HepG2 (cell line): ENCODE measurements around the gene IQCN. TPM values are rescaled to one million over a fixed set of nuclear protein-coding genes. Genes with fewer than 3 reads are reported as not detected.

Experiments used
- CAMTA2 ChIP-seq: sonication (generic); formaldehyde crosslinking; IDR thresholded peaks from 2 replicates; pipeline ENCODE4 v1.4.0; 2020; ENCODE audit warnings: mild to moderate bottlenecking, missing genetic modification reagents, borderline replicate concordance
- CHCHD3 ChIP-seq: sonication (generic); formaldehyde crosslinking; IDR thresholded peaks from 2 replicates; pipeline ENCODE4 v1.8.0; 2022; ENCODE audit warnings: mild to moderate bottlenecking, missing genetic modification reagents, moderate library complexity
- HNF1A ChIP-seq, 2 experiments: sonication (generic) in 1 of 2; formaldehyde crosslinking in 1 of 2; IDR thresholded peaks; 2 replicates each; pipeline versions ENCODE4 v1.4.0 to v1.6.1; 2016 to 2020; ENCODE audit warnings: borderline replicate concordance in 1 of 2, low read depth in 1 of 2, mild to moderate bottlenecking in 1 of 2, missing genetic modification reagents in 1 of 2
- KAT7 ChIP-seq: IDR thresholded peaks from 2 replicates; pipeline ENCODE4 v1.6.1; 2018; ENCODE audit warnings: borderline replicate concordance, missing compliant biosample characterization
- KDM4B ChIP-seq: sonication (generic); formaldehyde crosslinking; IDR thresholded peaks from 2 replicates; pipeline ENCODE4 v1.4.0; 2020; ENCODE audit warnings: missing genetic modification reagents
- NCOA1 ChIP-seq: sonication (generic); formaldehyde crosslinking; IDR thresholded peaks from 2 replicates; pipeline ENCODE4 v1.9.0; 2021; ENCODE audit warnings: missing genetic modification reagents
- PHB2 ChIP-seq: fragments of 450-650 bp; IDR thresholded peaks from 2 replicates; pipeline ENCODE4 v1.6.1; 2018; ENCODE audit not compliant: partially characterized antibody
- RBAK ChIP-seq: sonication (generic); formaldehyde crosslinking; IDR thresholded peaks from 2 replicates; pipeline ENCODE4 v1.5.1; 2020; ENCODE audit warnings: mild to moderate bottlenecking, missing genetic modification reagents
- SKI ChIP-seq: fragments of 450-650 bp; IDR thresholded peaks from one replicate; pipeline ENCODE4 v1.6.1; 2018; ENCODE audit warnings: mild to moderate bottlenecking; ENCODE audit not compliant: partially characterized antibody
- ZNF256 ChIP-seq: sonication (generic); formaldehyde crosslinking; conservative IDR thresholded peaks from 2 replicates; pipeline ENCODE4 v1.4.0; 2020; ENCODE audit warnings: missing genetic modification reagents
- ZNF354B ChIP-seq: sonication (generic); formaldehyde crosslinking; IDR thresholded peaks from 2 replicates; pipeline ENCODE4 v1.8.0; 2022; ENCODE audit warnings: mild to moderate bottlenecking, missing genetic modification reagents
- ZNF484 ChIP-seq: sonication (generic); formaldehyde crosslinking; IDR thresholded peaks from 2 replicates; pipeline ENCODE4 v1.5.1; 2020; ENCODE audit warnings: mild to moderate bottlenecking, low read depth, missing genetic modification reagents, borderline replicate concordance
- ZNF878 ChIP-seq: sonication (generic); formaldehyde crosslinking; IDR thresholded peaks from 2 replicates; pipeline ENCODE4 v1.8.1; 2023; ENCODE audit warnings: mild to moderate bottlenecking, missing genetic modification reagents, moderate library complexity
- polyA plus RNA-seq, 8 experiments: library from polyadenylated mRNA; depleted of rRNA in 3 of 8; stranded (reverse) in 7 of 8; unstranded in 1 of 8; fragments of >200 nt; fragmentation: Illumina TruSeq in 4 of 8; extraction: Trizol in 4 of 8; gene quantifications; 2 replicates each; pipeline versions ENCODE4 v1.2.1 to v1.2.3, GENCODE V29; 2011 to 2016; ENCODE audit warnings: low read depth in 4 of 8, missing spikeins in 1 of 8, mixed read lengths in 1 of 8; ENCODE audit not compliant: insufficient read depth in 1 of 8
- total RNA-seq, 5 experiments: library from RNA; depleted of rRNA; stranded (reverse); fragments of >200 nt; fragmentation: Illumina TruSeq; extraction: Trizol; gene quantifications; 2 replicates each; pipeline ENCODE4 v1.2.3, GENCODE V29; 2016; ENCODE audit warnings: low read depth in 1 of 5
- TF ChIP-seq, protein P1 (sequence below): IDR thresholded peaks from 2 replicates; pipeline ENCODE4 v1.6.1; 2018; ENCODE audit warnings: missing genetic modification reagents, mild to moderate bottlenecking, missing compliant biosample characterization
- TF ChIP-seq, protein P2 (sequence below): sonication (generic); formaldehyde crosslinking; IDR thresholded peaks from 2 replicates; pipeline ENCODE4 v1.4.0; 2020; ENCODE audit warnings: missing genetic modification reagents
- TF ChIP-seq, protein P3 (sequence below): sonication (generic); formaldehyde crosslinking; IDR thresholded peaks from 2 replicates; pipeline ENCODE4 v1.4.0; 2020; ENCODE audit warnings: missing genetic modification reagents, borderline replicate concordance
- TF ChIP-seq, protein P4 (sequence below): sonication (generic); formaldehyde crosslinking; IDR thresholded peaks from 2 replicates; pipeline ENCODE4 v1.9.0; 2021; ENCODE audit warnings: missing genetic modification reagents, mild to moderate bottlenecking, borderline replicate concordance

IQCN gene
- total and polyA plus RNA-seq, 2 of the 13 experiments (the other 11 are each of a cell fraction or from before 2014, with no cell fraction given): 0.04 to 0.18 TPM

- TF ChIP-seq, protein P1, sequence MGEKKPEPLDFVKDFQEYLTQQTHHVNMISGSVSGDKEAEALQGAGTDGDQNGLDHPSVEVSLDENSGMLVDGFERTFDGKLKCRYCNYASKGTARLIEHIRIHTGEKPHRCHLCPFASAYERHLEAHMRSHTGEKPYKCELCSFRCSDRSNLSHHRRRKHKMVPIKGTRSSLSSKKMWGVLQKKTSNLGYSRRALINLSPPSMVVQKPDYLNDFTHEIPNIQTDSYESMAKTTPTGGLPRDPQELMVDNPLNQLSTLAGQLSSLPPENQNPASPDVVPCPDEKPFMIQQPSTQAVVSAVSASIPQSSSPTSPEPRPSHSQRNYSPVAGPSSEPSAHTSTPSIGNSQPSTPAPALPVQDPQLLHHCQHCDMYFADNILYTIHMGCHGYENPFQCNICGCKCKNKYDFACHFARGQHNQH: peak; percentile 62; the same call in 1 of the 2 replicates
- TF ChIP-seq KAT7 (CRISPR knock-in tag): peak; percentile 61; the same call in 1 of the 2 replicates
- TF ChIP-seq ZNF256 (CRISPR knock-in tag): 0 out of 2 replicates have a peak, but pooled peaks have one; percentile 9
- TF ChIP-seq, protein P2, sequence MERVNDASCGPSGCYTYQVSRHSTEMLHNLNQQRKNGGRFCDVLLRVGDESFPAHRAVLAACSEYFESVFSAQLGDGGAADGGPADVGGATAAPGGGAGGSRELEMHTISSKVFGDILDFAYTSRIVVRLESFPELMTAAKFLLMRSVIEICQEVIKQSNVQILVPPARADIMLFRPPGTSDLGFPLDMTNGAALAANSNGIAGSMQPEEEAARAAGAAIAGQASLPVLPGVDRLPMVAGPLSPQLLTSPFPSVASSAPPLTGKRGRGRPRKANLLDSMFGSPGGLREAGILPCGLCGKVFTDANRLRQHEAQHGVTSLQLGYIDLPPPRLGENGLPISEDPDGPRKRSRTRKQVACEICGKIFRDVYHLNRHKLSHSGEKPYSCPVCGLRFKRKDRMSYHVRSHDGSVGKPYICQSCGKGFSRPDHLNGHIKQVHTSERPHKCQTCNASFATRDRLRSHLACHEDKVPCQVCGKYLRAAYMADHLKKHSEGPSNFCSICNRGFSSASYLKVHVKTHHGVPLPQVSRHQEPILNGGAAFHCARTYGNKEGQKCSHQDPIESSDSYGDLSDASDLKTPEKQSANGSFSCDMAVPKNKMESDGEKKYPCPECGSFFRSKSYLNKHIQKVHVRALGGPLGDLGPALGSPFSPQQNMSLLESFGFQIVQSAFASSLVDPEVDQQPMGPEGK (CRISPR knock-in tag): no peak; the same call in 1 of the 2 replicates
- no peak for TF ChIP-seq ZNF484 (CRISPR knock-in tag)
- TF ChIP-seq ZNF878: 0 out of 2 replicates have a peak, but pooled peaks have one; percentile 55
- TF ChIP-seq, protein P3, sequence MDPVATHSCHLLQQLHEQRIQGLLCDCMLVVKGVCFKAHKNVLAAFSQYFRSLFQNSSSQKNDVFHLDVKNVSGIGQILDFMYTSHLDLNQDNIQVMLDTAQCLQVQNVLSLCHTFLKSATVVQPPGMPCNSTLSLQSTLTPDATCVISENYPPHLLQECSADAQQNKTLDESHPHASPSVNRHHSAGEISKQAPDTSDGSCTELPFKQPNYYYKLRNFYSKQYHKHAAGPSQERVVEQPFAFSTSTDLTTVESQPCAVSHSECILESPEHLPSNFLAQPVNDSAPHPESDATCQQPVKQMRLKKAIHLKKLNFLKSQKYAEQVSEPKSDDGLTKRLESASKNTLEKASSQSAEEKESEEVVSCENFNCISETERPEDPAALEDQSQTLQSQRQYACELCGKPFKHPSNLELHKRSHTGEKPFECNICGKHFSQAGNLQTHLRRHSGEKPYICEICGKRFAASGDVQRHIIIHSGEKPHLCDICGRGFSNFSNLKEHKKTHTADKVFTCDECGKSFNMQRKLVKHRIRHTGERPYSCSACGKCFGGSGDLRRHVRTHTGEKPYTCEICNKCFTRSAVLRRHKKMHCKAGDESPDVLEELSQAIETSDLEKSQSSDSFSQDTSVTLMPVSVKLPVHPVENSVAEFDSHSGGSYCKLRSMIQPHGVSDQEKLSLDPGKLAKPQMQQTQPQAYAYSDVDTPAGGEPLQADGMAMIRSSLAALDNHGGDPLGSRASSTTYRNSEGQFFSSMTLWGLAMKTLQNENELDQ (CRISPR knock-in tag): no peak
- peak; percentile 58 for TF ChIP-seq SKI
- TF ChIP-seq ZNF354B (CRISPR knock-in tag): no peak
- TF ChIP-seq CAMTA2 (CRISPR knock-in tag): no peak
- TF ChIP-seq, protein P4, sequence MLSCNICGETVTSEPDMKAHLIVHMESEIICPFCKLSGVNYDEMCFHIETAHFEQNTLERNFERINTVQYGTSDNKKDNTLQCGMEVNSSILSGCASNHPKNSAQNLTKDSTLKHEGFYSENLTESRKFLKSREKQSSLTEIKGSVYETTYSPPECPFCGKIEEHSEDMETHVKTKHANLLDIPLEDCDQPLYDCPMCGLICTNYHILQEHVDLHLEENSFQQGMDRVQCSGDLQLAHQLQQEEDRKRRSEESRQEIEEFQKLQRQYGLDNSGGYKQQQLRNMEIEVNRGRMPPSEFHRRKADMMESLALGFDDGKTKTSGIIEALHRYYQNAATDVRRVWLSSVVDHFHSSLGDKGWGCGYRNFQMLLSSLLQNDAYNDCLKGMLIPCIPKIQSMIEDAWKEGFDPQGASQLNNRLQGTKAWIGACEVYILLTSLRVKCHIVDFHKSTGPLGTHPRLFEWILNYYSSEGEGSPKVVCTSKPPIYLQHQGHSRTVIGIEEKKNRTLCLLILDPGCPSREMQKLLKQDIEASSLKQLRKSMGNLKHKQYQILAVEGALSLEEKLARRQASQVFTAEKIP (CRISPR knock-in tag): no peak
- no peak for TF ChIP-seq RBAK (CRISPR knock-in tag)
- TF ChIP-seq NCOA1 (CRISPR knock-in tag): no peak
- no peak for TF ChIP-seq CHCHD3 (CRISPR knock-in tag)
- TF ChIP-seq PHB2: no peak
- TF ChIP-seq HNF1A (IDR thresholded peaks at IDR 0.05; ENCODE audit: low read depth): no peak
- no peak for TF ChIP-seq HNF1A (CRISPR knock-in tag; IDR thresholded peaks at IDR 0.05; ENCODE audit: borderline replicate concordance)
- 0 out of 2 replicates have a peak, but pooled peaks have one; percentile 65 for TF ChIP-seq KDM4B (CRISPR knock-in tag)
Measured at GRCh38 chr19:18322759-18323460, 48.7 kb upstream of the IQCN start, which contains the start of gene LSM4 (continued).
